ENCODE data around the gene SOX14.

DNA sequence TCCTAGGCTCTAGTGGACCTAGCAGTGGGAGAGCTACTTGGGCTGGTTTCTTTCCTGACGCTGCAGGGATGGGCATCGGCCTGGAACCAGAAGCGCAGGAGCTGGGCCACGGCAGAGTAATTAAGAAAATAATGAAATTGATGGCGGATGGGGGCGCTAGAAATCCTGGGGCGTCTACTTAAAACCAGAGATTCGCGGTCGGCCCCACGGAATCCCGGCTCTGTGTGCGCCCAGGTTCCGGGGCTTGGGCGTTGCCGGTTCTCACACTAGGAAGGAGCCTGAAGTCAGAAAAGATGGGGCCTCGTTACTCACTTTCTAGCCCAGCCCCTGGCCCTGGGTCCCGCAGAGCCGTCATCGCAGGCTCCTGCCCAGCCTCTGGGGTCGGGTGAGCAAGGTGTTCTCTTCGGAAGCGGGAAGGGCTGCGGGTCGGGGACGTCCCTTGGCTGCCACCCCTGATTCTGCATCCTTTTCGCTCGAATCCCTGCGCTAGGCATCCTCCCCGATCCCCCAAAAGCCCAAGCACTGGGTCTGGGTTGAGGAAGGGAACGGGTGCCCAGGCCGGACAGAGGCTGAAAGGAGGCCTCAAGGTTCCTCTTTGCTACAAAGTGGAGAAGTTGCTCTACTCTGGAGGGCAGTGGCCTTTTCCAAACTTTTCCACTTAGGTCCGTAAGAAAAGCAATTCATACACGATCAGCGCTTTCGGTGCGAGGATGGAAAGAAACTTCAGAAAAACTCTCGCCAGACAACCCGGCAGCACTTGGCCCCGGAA, 6.1 kb downstream of the SOX14 start:
- no peak for TF ChIP-seq RCOR1 (IDR thresholded peaks at IDR 0.05; ENCODE audit: insufficient replicate concordance, low read length)
- TF ChIP-seq BHLHE40 (IDR thresholded peaks at IDR 0.05; ENCODE audit: low read depth, low read length): no peak
- TF ChIP-seq CTCF (conservative IDR thresholded peaks at IDR 0.05; ENCODE audit: low read depth, low read length): no peak
- no peak for TF ChIP-seq POLR2A (IDR thresholded peaks at IDR 0.05; ENCODE audit: low read depth, low read length)
- no peak for TF ChIP-seq NFE2L2 (IDR thresholded peaks at IDR 0.05; ENCODE audit: low read depth, low read length)
- TF ChIP-seq, protein P1, sequence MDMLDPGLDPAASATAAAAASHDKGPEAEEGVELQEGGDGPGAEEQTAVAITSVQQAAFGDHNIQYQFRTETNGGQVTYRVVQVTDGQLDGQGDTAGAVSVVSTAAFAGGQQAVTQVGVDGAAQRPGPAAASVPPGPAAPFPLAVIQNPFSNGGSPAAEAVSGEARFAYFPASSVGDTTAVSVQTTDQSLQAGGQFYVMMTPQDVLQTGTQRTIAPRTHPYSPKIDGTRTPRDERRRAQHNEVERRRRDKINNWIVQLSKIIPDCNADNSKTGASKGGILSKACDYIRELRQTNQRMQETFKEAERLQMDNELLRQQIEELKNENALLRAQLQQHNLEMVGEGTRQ (IDR thresholded peaks at IDR 0.05; ENCODE audit: low read depth, low read length): no peak
- no peak for TF ChIP-seq MAZ (IDR thresholded peaks at IDR 0.05; ENCODE audit: borderline replicate concordance, low read depth, low read length)
- no peak for TF ChIP-seq FOS (IDR thresholded peaks at IDR 0.05; ENCODE audit: low read depth, low read length)
- no peak for TF ChIP-seq RFX5 (IDR thresholded peaks at IDR 0.05; ENCODE audit: low read depth, low read length)
- TF ChIP-seq CEBPB (IDR thresholded peaks at IDR 0.05; ENCODE audit: low read depth, low read length): no peak

All from IMR-90 (cell line).